Measurements from ENCODE around the gene HPCAL1. TPM values are rescaled to one million over a fixed set of nuclear protein-coding genes. Genes with fewer than 3 reads are reported as not detected.

The HPCAL1 gene
- total and polyA plus RNA-seq, 10 of the 15 experiments (the other 5 are each of a cell fraction or from before 2014, with no cell fraction given) = 0.40 to 12.8 (median 7.9) TPM

DNA sequence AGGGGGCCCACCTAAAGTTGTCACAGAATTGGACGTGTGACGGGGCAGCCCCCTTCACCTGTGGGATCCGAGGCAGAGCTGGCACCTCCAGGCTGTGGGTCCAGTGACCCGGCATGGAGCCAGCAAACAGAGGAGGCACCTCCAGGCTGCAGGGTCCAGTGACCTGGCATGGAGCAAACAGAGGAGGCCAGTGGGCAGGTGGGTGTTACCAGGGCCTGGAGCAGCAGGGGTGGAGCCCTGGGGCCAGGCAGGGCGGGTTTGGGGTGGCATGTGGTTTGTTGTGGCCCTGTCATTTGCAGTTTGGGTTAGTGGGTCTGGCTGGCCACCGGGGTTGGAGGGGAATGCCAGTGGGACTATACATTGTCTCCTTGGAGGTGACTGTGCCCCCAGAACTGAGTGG, 68.2 kb downstream of the HPCAL1 start (continued):
- TF ChIP-seq SMAD5 (IDR thresholded peaks at IDR 0.05; ENCODE audit: low read depth) = no peak
- no peak for TF ChIP-seq HDGF (IDR thresholded peaks at IDR 0.05)
- TF ChIP-seq, protein P1, sequence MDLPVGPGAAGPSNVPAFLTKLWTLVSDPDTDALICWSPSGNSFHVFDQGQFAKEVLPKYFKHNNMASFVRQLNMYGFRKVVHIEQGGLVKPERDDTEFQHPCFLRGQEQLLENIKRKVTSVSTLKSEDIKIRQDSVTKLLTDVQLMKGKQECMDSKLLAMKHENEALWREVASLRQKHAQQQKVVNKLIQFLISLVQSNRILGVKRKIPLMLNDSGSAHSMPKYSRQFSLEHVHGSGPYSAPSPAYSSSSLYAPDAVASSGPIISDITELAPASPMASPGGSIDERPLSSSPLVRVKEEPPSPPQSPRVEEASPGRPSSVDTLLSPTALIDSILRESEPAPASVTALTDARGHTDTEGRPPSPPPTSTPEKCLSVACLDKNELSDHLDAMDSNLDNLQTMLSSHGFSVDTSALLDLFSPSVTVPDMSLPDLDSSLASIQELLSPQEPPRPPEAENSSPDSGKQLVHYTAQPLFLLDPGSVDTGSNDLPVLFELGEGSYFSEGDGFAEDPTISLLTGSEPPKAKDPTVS (IDR thresholded peaks at IDR 0.05; ENCODE audit: low read depth, low read length) = no peak
- no peak for TF ChIP-seq BACH1 (IDR thresholded peaks at IDR 0.05; ENCODE audit: borderline replicate concordance)
- TF ChIP-seq TAF1 (IDR thresholded peaks at IDR 0.05; ENCODE audit: borderline replicate concordance, low read depth, low read length) = no peak
- TF ChIP-seq HCFC1 (IDR thresholded peaks at IDR 0.05; ENCODE audit: low read length) = no peak
- TF ChIP-seq POLR2AphosphoS2 (IDR thresholded peaks at IDR 0.05; ENCODE audit: low read depth, low read length) = no peak
- no peak for TF ChIP-seq HDAC2 (IDR thresholded peaks at IDR 0.05)
- no peak for TF ChIP-seq DPF2 (IDR thresholded peaks at IDR 0.05)
- TF ChIP-seq ZNF384 (IDR thresholded peaks at IDR 0.05; ENCODE audit: borderline replicate concordance, low read depth, low read length) = no peak

DNA sequence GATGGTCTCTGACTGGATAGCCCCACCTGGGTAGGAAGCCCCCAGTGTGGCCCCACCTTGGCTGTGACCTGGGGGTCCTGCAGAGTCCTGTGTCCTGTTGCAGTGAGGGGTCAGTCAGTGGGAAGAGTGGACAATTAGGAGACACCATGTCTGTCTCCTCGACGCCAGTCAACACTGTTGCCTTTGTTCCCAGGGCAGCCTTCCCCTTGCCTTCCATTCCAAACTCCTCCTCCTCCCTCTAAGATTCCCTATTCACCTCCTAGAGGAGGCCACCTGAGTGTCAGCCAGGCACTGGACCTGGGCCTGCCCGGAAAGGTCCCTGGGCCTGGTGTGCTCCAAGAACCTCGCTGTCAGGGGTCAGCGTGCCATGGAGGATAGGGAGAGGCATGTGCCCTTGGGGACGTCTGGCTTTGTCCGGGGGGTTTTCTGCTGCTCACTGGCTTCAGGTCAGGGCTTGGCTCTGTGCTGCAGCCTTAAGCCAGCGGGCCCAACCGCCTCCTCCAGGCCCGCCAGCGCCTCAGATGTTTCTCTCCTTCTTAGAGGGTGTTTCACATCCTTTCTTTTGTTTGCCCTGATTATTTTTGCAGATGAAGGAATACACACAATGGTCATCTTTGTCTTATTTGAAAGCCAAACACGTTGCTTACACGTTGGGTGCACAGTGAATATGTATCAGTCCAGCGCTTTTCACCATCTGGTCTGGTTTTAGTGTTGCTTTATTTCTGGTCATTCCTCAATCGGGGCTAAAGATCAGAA, 68.9 kb downstream of the HPCAL1 start:
- H3K4me1 ChIP-seq (ENCODE audit: control insufficient read depth, insufficient read depth, low read length) = peaks cover 9% of the 10 kb centered on the region
- DNase-seq (ENCODE audit: low read depth, low spot score) (no peak), FAIRE-seq (no peak), ATAC-seq (no peak)
- H3K4me3 ChIP-seq = no peak overlapping the region
- H4K20me1 ChIP-seq (ENCODE audit: control insufficient read depth, insufficient read depth) = no peaks in the 10 kb centered on the region
- ChIA-PET CTCF (no interaction called here), POLR2A (no interaction called here), SMC1A (ENCODE audit: uncharacterized antibody, unreplicated experiment) (no interaction called here), RAD21 (ENCODE audit: unreplicated experiment) (interaction anchor here (0.6 kb wide), 1 partner anchor 70 kb away, joined by 5 read pairs; no protein-coding TSS in a partner anchor)
- in situ Hi-C loops (cut with MboI) (no loop called here), intact Hi-C loops (cut with micrococcal nuclease; ENCODE audit: unreplicated experiment) (no loop called here)
- H3K9me3 ChIP-seq (replicated peaks; ENCODE audit: control insufficient read depth, insufficient read depth, low read length) = no peaks in the 10 kb centered on the region
- BruUV-seq (replicated peaks) = no TSS peak
- WGBS (ENCODE audit: insufficient coverage, insufficient replicate concordance, low lambda C conversion rate, missing lambda C conversion rate) = 65% methylated on average over 15 of the region's 15 CpGs
- no peak overlapping the region for H3K4me2 ChIP-seq (ENCODE audit: control insufficient read depth, insufficient read depth)
- H3K27ac ChIP-seq (ENCODE audit: control insufficient read depth, insufficient read depth) = no peak overlapping the region
- H3K79me2 ChIP-seq (ENCODE audit: control insufficient read depth, insufficient read depth, low read length) = no peaks in the 10 kb centered on the region
- H3K36me3 ChIP-seq (ENCODE audit: control insufficient read depth in 2 of 2, insufficient read depth in 2 of 2, low read length in 1 of 2) = no peaks in the 10 kb centered on the region
- H3K9ac ChIP-seq (ENCODE audit: control insufficient read depth, insufficient read depth, low read length) = no peak overlapping the region
- no peak overlapping the region for H2AFZ ChIP-seq (ENCODE audit: control insufficient read depth, low read depth, low read length)
- H3K27me3 ChIP-seq (replicated peaks in 1 of 2; ENCODE audit: control insufficient read depth in 2 of 2, insufficient read depth in 2 of 2, low read length in 1 of 2) = no peaks in the 10 kb centered on the region
- TF ChIP-seq RB1 (IDR thresholded peaks at IDR 0.05; ENCODE audit: borderline replicate concordance) (no peak), SREBF1 (IDR thresholded peaks at IDR 0.05; ENCODE audit: low read length) (no peak), BRCA1 (IDR thresholded peaks at IDR 0.05; ENCODE audit: low read depth, low read length) (no peak), FOS (IDR thresholded peaks at IDR 0.05; ENCODE audit: borderline replicate concordance, extremely low read depth, insufficient read length) (no peak), ZBED1 (IDR thresholded peaks at IDR 0.05; ENCODE audit: borderline replicate concordance) (no peak), RCOR1 (conservative IDR thresholded peaks at IDR 0.05; ENCODE audit: low read depth, low read length) (no peak), ESRRA (IDR thresholded peaks at IDR 0.05; ENCODE audit: low read length) (no peak), STAT3 (IDR thresholded peaks at IDR 0.05; ENCODE audit: low read depth, low read length) (no peak), RAD21 (IDR thresholded peaks at IDR 0.05; ENCODE audit: insufficient read depth, low read depth, low read length) (no peak), ASH2L (IDR thresholded peaks at IDR 0.05; ENCODE audit: borderline replicate concordance, low read depth) (no peak), PAX5 (IDR thresholded peaks at IDR 0.05; ENCODE audit: borderline replicate concordance, low read depth, low read length) (no peak)
- TF ChIP-seq, protein P2, sequence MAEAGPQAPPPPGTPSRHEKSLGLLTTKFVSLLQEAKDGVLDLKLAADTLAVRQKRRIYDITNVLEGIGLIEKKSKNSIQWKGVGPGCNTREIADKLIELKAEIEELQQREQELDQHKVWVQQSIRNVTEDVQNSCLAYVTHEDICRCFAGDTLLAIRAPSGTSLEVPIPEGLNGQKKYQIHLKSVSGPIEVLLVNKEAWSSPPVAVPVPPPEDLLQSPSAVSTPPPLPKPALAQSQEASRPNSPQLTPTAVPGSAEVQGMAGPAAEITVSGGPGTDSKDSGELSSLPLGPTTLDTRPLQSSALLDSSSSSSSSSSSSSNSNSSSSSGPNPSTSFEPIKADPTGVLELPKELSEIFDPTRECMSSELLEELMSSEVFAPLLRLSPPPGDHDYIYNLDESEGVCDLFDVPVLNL (IDR thresholded peaks at IDR 0.05; ENCODE audit: low read depth, low read length) = no peak
- TF ChIP-seq, protein P3, sequence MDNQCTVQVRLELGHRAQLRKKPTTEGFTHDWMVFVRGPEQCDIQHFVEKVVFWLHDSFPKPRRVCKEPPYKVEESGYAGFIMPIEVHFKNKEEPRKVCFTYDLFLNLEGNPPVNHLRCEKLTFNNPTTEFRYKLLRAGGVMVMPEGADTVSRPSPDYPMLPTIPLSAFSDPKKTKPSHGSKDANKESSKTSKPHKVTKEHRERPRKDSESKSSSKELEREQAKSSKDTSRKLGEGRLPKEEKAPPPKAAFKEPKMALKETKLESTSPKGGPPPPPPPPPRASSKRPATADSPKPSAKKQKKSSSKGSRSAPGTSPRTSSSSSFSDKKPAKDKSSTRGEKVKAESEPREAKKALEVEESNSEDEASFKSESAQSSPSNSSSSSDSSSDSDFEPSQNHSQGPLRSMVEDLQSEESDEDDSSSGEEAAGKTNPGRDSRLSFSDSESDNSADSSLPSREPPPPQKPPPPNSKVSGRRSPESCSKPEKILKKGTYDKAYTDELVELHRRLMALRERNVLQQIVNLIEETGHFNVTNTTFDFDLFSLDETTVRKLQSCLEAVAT (IDR thresholded peaks at IDR 0.05) = no peak
